WTC11 (cell line): ENCODE data around the gene PDXK. TPM values are rescaled to one million over a fixed set of nuclear protein-coding genes. Genes with fewer than 3 reads are reported as not detected.

Experiments
- ATAC-seq: fragments of 200-7000 bp; cut with Tn5 transposase; 2 replicates; pipeline ENCODE4 v1.10.0; 2021; ENCODE audit warnings: mild to moderate bottlenecking, moderate library complexity
- CTCF ChIA-PET: fragments of 300-600 bp; sonication (Branson Sonifier 250); formaldehyde crosslinking; loops from one replicate; lab custom pipeline; 2021; ENCODE audit warnings: antibody characterized with exemption; lab: Charles Lee
- POLR2A ChIA-PET: fragments of 350-600 bp; sonication (Branson Sonifier 250); formaldehyde crosslinking; loops from one replicate; lab custom pipeline; 2021; ENCODE audit warnings: antibody characterized with exemption; lab: Charles Lee
- DNase-seq: peaks from one replicate; pipeline ENCODE4 v3.0.0; 2021; ENCODE audit warnings: low spot score
- H3K27ac Mint-ChIP-seq: 2 replicates; pipeline ENCODE4 v1.8.0; 2021; ENCODE audit warnings: mixed read lengths
- H3K27me3 Mint-ChIP-seq: 2 replicates; pipeline ENCODE4 v1.8.0; 2021; ENCODE audit warnings: low read depth, mild to moderate bottlenecking, moderate library complexity, mixed read lengths
- H3K36me3 Mint-ChIP-seq: 2 replicates; pipeline ENCODE4 v1.8.0; 2021; ENCODE audit warnings: mixed read lengths
- H3K4me1 Mint-ChIP-seq: 2 replicates; pipeline ENCODE4 v1.8.0; 2022; ENCODE audit warnings: mixed read lengths
- H3K4me3 Mint-ChIP-seq: 2 replicates; pipeline ENCODE4 v1.8.0; 2021; ENCODE audit warnings: mild to moderate bottlenecking, moderate library complexity, mixed read lengths
- H3K9me3 Mint-ChIP-seq: 2 replicates; pipeline ENCODE4 v1.8.0; 2021; ENCODE audit warnings: mixed read lengths
- EMX1 ChIP-seq: fragments of 250-450 bp; sonication (Bioruptor Pico); IDR thresholded peaks from 2 replicates; pipeline ENCODE4 v1.8.0; 2021; ENCODE audit warnings: mild to moderate bottlenecking
- FOXJ3 ChIP-seq: sonication (generic); formaldehyde crosslinking; IDR thresholded peaks from 2 replicates; pipeline ENCODE4 v1.9.0; 2021; ENCODE audit warnings: missing genetic modification reagents, mild to moderate bottlenecking, borderline replicate concordance
- KAT7 ChIP-seq: sonication (generic); formaldehyde crosslinking; IDR thresholded peaks from 2 replicates; pipeline ENCODE4 v1.8.1; 2023; ENCODE audit warnings: missing genetic modification reagents, mild to moderate bottlenecking, borderline replicate concordance
- NFYB ChIP-seq: sonication (generic); formaldehyde crosslinking; conservative IDR thresholded peaks from 2 replicates; pipeline ENCODE4 v1.8.0; 2022; ENCODE audit warnings: low read depth, missing genetic modification reagents
- NR3C1 ChIP-seq: sonication (generic); formaldehyde crosslinking; conservative IDR thresholded peaks from 2 replicates; pipeline ENCODE4 v1.8.1; 2023; ENCODE audit warnings: low read depth, mild to moderate bottlenecking, missing genetic modification reagents
- SMAD3 ChIP-seq: sonication (generic); formaldehyde crosslinking; IDR thresholded peaks from 2 replicates; pipeline ENCODE4 v1.8.0; 2022; ENCODE audit warnings: missing genetic modification reagents, mild to moderate bottlenecking, borderline replicate concordance
- ZNF317 ChIP-seq: sonication (generic); formaldehyde crosslinking; IDR thresholded peaks from 2 replicates; pipeline ENCODE4 v1.8.1; 2023; ENCODE audit warnings: low read depth, mild to moderate bottlenecking, moderate library complexity, missing genetic modification reagents, borderline replicate concordance
- total RNA-seq: library from RNA; stranded (reverse); gene quantifications from 3 replicates; pipeline ENCODE4 v1.2.3, GENCODE V29; 2021
- TF ChIP-seq, protein P1 (sequence below): fragments of 250-450 bp; sonication (Bioruptor Pico); IDR thresholded peaks from 2 replicates; pipeline ENCODE4 v2.1.2; 2022; ENCODE audit warnings: mild to moderate bottlenecking, moderate library complexity
- TF ChIP-seq, protein P2 (sequence below): fragments of 250-450 bp; sonication (Bioruptor Pico); conservative IDR thresholded peaks from 2 replicates; pipeline ENCODE4 v1.9.0; 2021; ENCODE audit warnings: mild to moderate bottlenecking
- TF ChIP-seq, protein P3 (sequence below): fragments of 250-450 bp; sonication (Bioruptor Pico); IDR thresholded peaks from 2 replicates; pipeline ENCODE4 v1.9.0; 2021; ENCODE audit warnings: mild to moderate bottlenecking, borderline replicate concordance
- TF ChIP-seq, protein P4 (sequence below): sonication (generic); formaldehyde crosslinking; IDR thresholded peaks from 2 replicates; pipeline ENCODE4 v1.8.1; 2023; ENCODE audit warnings: mild to moderate bottlenecking, moderate library complexity, missing genetic modification reagents
- TF ChIP-seq, protein P5 (sequence below): sonication (generic); formaldehyde crosslinking; IDR thresholded peaks from 2 replicates; pipeline ENCODE4 v1.8.0; 2023; ENCODE audit warnings: missing genetic modification reagents, mild to moderate bottlenecking, borderline replicate concordance
- TF ChIP-seq, protein P6 (sequence below): sonication (generic); formaldehyde crosslinking; IDR thresholded peaks from 2 replicates; pipeline ENCODE4 v1.8.0; 2023; ENCODE audit warnings: mild to moderate bottlenecking, missing genetic modification reagents
- TF ChIP-seq, protein P7 (sequence below): sonication (generic); formaldehyde crosslinking; IDR thresholded peaks from 2 replicates; pipeline ENCODE4 v1.8.1; 2022; ENCODE audit warnings: missing genetic modification reagents, borderline replicate concordance

PDXK gene
- total RNA-seq, 1 experiment from 2014 or later: 120 TPM

DNA sequence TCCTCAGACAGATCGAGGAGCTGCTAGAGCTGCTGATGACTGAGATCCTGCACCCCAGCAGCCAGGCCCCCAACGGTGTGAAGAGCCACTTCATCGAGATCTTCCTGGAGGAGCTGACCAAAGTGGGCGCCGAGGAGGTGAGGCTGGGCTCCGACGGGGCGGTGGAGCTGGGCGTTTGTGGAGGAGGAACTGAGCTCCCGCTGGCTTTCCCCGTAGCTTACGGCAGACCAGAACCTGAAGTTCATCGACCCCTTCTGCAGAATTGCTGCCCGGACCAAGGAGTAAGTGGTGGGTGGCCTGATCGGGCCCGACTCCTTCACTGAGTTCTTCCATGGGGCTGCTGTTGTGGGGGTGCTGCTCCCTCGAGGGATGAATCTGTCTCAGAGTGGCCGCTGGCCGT lies 78.5 kb downstream of the PDXK start:
- no peaks in the 10 kb centered on the region for H3K9me3 Mint-ChIP-seq
- DNase-seq (no peak), ATAC-seq (no peak)
- H3K4me1 Mint-ChIP-seq: no peaks in the 10 kb centered on the region
- CTCF ChIA-PET: no interaction called here
- no peak for TF ChIP-seq NR3C1
- TF ChIP-seq SMAD3 (CRISPR knock-in tag): no peak
- TF ChIP-seq, protein P1, sequence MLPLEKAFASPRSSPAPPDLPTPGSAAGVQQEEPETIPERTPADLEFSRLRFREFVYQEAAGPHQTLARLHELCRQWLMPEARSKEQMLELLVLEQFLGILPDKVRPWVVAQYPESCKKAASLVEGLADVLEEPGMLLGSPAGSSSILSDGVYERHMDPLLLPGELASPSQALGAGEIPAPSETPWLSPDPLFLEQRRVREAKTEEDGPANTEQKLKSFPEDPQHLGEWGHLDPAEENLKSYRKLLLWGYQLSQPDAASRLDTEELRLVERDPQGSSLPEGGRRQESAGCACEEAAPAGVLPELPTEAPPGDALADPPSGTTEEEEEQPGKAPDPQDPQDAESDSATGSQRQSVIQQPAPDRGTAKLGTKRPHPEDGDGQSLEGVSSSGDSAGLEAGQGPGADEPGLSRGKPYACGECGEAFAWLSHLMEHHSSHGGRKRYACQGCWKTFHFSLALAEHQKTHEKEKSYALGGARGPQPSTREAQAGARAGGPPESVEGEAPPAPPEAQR (CRISPR knock-in tag): no peak
- no peak for TF ChIP-seq NFYB (CRISPR knock-in tag)
- no peak for TF ChIP-seq ZNF317 (CRISPR knock-in tag)
- TF ChIP-seq, protein P2, sequence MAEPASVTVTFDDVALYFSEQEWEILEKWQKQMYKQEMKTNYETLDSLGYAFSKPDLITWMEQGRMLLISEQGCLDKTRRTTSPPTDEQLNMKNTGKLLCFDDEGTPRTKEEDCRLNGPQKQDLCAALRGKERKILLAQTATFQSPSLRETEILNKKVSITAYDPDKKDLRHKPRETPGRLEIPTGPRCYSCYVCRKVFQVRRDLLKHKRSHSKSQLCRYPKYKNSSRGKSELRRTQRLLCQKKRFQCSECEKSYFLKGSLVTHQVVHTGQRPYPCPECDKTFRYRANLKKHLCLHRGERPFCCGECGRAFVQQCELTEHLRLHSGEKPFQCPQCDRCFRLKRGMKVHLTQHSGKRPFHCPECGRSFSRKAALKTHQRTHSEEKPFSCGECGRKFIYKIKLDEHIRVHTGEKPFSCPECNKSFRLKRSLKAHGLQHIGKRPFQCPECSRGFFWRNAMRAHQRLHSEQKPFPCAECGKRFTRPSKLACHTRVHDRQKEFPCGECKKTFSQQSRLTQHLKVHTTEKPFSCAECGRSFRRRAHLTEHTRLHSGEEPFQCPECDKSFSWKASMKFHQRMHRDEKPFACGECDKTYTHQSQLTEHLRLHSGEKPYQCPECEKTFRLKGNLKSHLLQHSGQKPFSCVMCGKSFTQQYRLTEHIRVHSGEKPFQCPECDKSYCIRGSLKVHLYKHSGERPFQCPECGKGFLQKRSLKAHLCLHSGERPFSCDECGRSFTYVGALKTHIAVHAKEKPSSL (CRISPR knock-in tag): no peak
- no peak for TF ChIP-seq FOXJ3 (CRISPR knock-in tag)
- no peak for TF ChIP-seq KAT7 (CRISPR knock-in tag)
- TF ChIP-seq, protein P3, sequence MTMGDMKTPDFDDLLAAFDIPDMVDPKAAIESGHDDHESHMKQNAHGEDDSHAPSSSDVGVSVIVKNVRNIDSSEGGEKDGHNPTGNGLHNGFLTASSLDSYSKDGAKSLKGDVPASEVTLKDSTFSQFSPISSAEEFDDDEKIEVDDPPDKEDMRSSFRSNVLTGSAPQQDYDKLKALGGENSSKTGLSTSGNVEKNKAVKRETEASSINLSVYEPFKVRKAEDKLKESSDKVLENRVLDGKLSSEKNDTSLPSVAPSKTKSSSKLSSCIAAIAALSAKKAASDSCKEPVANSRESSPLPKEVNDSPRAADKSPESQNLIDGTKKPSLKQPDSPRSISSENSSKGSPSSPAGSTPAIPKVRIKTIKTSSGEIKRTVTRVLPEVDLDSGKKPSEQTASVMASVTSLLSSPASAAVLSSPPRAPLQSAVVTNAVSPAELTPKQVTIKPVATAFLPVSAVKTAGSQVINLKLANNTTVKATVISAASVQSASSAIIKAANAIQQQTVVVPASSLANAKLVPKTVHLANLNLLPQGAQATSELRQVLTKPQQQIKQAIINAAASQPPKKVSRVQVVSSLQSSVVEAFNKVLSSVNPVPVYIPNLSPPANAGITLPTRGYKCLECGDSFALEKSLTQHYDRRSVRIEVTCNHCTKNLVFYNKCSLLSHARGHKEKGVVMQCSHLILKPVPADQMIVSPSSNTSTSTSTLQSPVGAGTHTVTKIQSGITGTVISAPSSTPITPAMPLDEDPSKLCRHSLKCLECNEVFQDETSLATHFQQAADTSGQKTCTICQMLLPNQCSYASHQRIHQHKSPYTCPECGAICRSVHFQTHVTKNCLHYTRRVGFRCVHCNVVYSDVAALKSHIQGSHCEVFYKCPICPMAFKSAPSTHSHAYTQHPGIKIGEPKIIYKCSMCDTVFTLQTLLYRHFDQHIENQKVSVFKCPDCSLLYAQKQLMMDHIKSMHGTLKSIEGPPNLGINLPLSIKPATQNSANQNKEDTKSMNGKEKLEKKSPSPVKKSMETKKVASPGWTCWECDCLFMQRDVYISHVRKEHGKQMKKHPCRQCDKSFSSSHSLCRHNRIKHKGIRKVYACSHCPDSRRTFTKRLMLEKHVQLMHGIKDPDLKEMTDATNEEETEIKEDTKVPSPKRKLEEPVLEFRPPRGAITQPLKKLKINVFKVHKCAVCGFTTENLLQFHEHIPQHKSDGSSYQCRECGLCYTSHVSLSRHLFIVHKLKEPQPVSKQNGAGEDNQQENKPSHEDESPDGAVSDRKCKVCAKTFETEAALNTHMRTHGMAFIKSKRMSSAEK (CRISPR knock-in tag): no peak
- no peak overlapping the region for H3K27ac Mint-ChIP-seq
- H3K4me3 Mint-ChIP-seq: no peak overlapping the region
- no peaks in the 10 kb centered on the region for H3K27me3 Mint-ChIP-seq
- peaks cover 80% of the 10 kb centered on the region for H3K36me3 Mint-ChIP-seq
- POLR2A ChIA-PET: no interaction called here

DNA sequence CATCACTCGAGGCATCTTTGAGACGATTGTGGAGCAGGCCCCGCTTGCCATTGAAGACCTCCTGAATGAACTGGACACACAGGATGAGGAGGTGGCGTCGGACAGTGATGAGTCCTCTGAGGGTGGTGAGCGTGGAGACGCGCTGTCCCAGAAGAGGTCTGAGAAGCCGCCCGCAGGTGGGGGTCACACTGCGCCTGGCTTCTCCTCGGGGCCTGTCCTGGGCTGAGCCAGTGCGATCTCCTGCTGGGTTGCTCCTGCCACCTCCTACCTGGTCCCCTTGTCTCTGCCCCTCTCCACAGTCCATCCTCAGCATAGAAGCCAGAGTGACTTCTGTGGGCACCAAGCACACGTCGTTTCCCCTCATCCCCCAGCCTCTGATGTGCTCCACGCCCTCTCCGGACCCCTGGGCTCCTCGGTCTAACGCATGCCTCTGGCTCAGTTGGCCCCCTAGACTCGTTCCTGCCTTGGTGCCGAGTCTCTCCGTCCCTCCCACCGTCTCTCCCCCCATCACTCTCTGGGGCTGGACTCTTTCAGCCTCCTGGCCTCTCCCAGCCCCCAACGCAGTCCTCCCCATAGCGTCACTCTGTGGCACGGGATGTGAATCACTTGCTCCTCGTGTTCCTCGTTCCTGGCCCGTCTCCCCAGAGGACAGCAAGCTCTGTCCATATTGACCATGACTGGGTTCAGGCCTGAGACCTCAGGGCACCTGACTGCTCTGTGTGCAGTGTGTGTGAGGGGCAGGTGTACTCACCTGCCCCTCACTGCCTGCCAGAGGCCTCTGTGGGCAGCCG lies 79.2 kb downstream of the PDXK start:
- H3K27me3 Mint-ChIP-seq: no peaks in the 10 kb centered on the region
- POLR2A ChIA-PET: no interaction called here
- peaks cover 79% of the 10 kb centered on the region for H3K36me3 Mint-ChIP-seq
- no peaks in the 10 kb centered on the region for H3K9me3 Mint-ChIP-seq
- CTCF ChIA-PET: no interaction called here
- no peak for DNase-seq
- ATAC-seq: no peak
- no peak overlapping the region for H3K27ac Mint-ChIP-seq
- no peak overlapping the region for H3K4me3 Mint-ChIP-seq
- no peaks in the 10 kb centered on the region for H3K4me1 Mint-ChIP-seq
- TF ChIP-seq, protein P4, sequence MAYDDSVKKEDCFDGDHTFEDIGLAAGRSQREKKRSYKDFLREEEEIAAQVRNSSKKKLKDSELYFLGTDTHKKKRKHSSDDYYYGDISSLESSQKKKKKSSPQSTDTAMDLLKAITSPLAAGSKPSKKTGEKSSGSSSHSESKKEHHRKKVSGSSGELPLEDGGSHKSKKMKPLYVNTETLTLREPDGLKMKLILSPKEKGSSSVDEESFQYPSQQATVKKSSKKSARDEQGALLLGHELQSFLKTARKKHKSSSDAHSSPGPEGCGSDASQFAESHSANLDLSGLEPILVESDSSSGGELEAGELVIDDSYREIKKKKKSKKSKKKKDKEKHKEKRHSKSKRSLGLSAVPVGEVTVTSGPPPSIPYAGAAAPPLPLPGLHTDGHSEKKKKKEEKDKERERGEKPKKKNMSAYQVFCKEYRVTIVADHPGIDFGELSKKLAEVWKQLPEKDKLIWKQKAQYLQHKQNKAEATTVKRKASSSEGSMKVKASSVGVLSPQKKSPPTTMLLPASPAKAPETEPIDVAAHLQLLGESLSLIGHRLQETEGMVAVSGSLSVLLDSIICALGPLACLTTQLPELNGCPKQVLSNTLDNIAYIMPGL: no peak
- TF ChIP-seq, protein P5, sequence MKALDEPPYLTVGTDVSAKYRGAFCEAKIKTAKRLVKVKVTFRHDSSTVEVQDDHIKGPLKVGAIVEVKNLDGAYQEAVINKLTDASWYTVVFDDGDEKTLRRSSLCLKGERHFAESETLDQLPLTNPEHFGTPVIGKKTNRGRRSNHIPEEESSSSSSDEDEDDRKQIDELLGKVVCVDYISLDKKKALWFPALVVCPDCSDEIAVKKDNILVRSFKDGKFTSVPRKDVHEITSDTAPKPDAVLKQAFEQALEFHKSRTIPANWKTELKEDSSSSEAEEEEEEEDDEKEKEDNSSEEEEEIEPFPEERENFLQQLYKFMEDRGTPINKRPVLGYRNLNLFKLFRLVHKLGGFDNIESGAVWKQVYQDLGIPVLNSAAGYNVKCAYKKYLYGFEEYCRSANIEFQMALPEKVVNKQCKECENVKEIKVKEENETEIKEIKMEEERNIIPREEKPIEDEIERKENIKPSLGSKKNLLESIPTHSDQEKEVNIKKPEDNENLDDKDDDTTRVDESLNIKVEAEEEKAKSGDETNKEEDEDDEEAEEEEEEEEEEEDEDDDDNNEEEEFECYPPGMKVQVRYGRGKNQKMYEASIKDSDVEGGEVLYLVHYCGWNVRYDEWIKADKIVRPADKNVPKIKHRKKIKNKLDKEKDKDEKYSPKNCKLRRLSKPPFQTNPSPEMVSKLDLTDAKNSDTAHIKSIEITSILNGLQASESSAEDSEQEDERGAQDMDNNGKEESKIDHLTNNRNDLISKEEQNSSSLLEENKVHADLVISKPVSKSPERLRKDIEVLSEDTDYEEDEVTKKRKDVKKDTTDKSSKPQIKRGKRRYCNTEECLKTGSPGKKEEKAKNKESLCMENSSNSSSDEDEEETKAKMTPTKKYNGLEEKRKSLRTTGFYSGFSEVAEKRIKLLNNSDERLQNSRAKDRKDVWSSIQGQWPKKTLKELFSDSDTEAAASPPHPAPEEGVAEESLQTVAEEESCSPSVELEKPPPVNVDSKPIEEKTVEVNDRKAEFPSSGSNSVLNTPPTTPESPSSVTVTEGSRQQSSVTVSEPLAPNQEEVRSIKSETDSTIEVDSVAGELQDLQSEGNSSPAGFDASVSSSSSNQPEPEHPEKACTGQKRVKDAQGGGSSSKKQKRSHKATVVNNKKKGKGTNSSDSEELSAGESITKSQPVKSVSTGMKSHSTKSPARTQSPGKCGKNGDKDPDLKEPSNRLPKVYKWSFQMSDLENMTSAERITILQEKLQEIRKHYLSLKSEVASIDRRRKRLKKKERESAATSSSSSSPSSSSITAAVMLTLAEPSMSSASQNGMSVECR (CRISPR knock-in tag): no peak
- TF ChIP-seq, protein P6, sequence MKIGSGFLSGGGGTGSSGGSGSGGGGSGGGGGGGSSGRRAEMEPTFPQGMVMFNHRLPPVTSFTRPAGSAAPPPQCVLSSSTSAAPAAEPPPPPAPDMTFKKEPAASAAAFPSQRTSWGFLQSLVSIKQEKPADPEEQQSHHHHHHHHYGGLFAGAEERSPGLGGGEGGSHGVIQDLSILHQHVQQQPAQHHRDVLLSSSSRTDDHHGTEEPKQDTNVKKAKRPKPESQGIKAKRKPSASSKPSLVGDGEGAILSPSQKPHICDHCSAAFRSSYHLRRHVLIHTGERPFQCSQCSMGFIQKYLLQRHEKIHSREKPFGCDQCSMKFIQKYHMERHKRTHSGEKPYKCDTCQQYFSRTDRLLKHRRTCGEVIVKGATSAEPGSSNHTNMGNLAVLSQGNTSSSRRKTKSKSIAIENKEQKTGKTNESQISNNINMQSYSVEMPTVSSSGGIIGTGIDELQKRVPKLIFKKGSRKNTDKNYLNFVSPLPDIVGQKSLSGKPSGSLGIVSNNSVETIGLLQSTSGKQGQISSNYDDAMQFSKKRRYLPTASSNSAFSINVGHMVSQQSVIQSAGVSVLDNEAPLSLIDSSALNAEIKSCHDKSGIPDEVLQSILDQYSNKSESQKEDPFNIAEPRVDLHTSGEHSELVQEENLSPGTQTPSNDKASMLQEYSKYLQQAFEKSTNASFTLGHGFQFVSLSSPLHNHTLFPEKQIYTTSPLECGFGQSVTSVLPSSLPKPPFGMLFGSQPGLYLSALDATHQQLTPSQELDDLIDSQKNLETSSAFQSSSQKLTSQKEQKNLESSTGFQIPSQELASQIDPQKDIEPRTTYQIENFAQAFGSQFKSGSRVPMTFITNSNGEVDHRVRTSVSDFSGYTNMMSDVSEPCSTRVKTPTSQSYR (CRISPR knock-in tag): no peak
- TF ChIP-seq EMX1 (CRISPR knock-in tag): no peak
- TF ChIP-seq, protein P7, sequence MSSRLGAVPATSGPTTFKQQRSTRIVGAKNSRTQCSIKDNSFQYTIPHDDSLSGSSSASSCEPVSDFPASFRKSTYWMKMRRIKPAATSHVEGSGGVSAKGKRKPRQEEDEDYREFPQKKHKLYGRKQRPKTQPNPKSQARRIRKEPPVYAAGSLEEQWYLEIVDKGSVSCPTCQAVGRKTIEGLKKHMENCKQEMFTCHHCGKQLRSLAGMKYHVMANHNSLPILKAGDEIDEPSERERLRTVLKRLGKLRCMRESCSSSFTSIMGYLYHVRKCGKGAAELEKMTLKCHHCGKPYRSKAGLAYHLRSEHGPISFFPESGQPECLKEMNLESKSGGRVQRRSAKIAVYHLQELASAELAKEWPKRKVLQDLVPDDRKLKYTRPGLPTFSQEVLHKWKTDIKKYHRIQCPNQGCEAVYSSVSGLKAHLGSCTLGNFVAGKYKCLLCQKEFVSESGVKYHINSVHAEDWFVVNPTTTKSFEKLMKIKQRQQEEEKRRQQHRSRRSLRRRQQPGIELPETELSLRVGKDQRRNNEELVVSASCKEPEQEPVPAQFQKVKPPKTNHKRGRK (CRISPR knock-in tag): no peak
